GM19025 (cell line): ENCODE measurements around the gene NBAS.
"Not testable (repeated sequence)": the region's sequence is repeated elsewhere in the genome, so short reads cannot be mapped to it uniquely, and the experiment has no call there.

ENCODE experiments used
- ATAC-seq: cut with Tn5 transposase; IDR thresholded peaks from one replicate; pipeline ENCODE4 v1.9.1; 2021; ENCODE audit warnings: mild to moderate bottlenecking, low read depth, moderate library complexity; ENCODE audit not compliant: unreplicated experiment

Gene NBAS

DNA sequence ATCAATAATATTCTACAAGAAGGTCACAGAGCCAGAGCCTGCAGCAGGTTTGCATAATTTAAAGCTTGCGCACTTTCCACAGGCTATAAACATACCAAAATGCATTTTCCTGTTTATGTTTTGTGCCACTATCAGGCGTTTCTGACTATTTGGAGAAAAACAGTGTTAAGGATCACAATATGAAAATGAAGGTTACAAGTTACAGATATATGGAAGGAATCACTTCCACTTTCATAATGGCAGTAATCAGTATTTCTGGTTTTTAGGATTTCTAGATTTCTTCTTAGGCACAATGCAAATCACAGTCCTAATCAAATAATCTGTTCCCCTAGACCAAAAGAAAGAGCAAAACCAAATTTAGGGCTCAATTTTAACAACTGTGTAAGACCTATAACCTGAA lies 279.5 kb downstream of the NBAS start:
- no peak for ATAC-seq

DNA sequence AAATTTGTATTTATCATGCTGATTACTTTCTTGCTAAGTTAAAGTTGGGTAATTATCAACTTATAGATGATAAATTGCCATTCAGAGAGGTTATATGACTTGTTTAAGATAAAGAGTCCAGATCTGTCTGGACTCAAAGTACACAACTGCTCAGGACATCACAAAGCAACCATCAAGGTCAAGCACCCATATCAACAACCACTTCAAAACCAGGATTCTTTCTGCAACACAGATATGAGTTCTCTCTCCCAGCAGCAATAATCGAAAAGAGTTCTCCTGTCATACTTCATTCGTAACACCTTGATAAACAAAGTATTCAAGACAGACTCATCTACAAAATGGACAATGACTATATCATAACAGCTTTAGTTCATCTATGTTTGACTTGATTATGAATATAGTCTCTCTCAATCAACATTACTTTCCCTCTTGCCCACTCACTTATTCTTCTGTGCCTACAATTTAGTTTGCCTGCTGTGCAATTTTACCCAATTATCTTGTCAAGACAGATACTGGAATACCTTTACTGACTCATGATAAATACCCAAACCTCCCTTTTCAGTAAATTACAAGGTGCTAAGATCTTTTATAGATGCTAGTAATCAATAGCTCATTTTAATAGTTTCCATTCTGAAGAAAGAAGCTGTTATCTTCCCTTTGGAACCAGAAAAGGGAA lies 281.8 kb downstream of the NBAS start:
- ATAC-seq: no peak

- no peak for ATAC-seq
These were observed 282.8 kb downstream of the NBAS start for GRCh38 chr2:15278296-15278695.

GRCh38 chr2:15275346-15275745 lies 285.8 kb downstream of the NBAS start:
- no peak for ATAC-seq

- ATAC-seq: no peak
These were observed 287.7 kb downstream of the NBAS start for GRCh38 chr2:15273452-15273851.

DNA sequence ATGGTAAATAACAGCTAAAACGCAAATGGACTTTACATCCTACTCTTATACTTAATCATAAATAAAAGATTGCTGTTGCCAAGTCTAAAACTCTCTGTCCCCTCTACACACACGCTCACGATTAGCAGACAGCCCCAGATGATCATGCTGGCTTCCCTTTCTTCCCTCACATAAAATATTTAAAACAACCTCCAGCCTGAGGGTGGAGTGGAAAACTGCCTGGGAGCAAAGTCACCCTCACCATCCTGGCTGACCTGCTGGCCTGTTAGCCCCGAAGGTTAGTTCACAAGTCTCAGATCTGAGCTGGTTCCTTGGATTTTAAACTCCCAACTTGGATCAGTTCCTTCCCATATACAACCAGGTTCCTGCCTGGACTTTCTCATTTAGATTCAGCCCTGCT lies 288.2 kb downstream of the NBAS start:
- no peak for ATAC-seq

- ATAC-seq: no peak
These were observed 289.1 kb downstream of the NBAS start for GRCh38 chr2:15271941-15272542.

GRCh38 chr2:15271276-15271675 lies 289.9 kb downstream of the NBAS start:
- ATAC-seq: no peak

DNA sequence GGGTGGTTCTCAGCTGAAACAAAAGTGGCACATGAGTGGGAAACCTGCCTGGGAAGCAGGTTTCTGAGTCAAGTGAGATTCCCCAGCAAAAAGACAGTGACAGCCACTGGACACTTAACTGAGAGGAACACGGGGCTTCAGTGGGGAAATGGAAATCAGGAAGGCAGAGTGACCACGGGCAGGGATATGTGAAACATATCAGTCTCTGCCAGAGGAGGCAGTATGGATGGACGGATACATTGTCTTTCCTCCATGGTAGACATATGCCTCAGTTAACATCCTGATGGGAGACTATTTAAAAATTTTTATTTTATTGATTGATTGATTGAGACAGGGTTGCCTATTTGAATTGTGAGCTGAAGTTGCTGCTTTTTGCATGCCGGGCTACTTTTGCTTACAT lies 292.1 kb downstream of the NBAS start:
- ATAC-seq: no peak

GRCh38 chr2:15265889-15266288 lies 295.2 kb downstream of the NBAS start:
- ATAC-seq: no peak

GRCh38 chr2:15263976-15264685 lies 297.0 kb downstream of the NBAS start:
- ATAC-seq: no peak

DNA sequence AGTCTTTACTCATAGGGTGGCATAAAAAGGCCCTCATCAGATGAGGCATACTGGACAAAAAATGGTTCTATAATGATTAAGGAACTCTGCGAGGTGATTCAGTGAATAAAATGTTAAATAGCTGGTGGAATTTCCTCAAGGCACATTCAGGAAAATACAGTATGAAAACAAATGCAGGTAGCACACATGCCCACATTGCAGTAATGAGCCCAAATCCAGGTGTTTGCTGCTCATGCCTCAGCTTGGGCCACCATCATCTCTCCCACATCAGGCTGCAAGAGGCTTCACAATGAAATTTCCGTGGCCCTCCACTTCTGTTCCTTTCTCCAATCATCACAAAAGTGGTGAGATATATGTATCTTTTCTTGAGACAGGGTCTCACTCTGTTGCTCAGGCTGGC lies 298.3 kb downstream of the NBAS start:
- no peak for ATAC-seq

DNA sequence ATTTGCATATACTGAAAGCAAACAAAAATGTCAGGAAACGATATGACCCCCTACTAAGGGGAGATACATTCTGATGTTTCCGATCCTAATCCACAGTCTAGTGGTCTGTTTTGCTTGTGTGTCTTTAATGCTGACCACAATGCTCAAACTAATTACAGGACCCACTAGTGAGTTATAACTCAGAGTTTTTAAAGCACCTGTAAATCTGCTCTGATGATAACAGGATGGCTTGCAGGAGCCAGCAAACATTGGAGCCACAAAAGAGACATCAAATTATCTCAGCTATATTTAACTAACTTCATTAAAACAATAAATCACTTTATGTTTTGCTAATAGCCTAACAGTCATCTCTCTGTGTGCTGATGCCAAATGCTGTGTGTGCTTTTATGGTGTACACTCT lies 300.3 kb downstream of the NBAS start:
- no peak for ATAC-seq

DNA sequence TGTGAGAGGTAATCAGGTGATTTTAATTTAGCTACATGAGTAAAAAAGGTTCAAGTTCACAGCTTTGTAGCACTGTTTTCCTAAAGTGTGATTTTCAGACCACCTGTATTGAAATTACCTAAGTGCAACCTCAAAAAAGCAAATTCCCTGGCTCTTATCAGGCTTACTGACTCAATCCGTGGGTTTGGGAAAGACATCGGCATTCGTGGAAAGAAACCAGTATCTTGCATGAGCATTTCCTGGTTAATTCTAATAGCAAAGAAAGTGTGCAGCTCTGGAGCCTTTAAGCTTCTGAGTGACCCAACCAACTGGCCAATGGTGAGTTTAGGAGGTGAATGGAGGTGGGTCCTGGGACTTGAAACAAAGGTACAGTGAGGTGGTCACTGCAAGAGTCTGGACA lies 300.9 kb downstream of the NBAS start:
- no peak for ATAC-seq

GRCh38 chr2:15259356-15259756 lies 301.8 kb downstream of the NBAS start:
- ATAC-seq: no peak

- not testable (repeated sequence) for ATAC-seq
These were observed 302.7 kb downstream of the NBAS start for GRCh38 chr2:15258385-15258784.

DNA sequence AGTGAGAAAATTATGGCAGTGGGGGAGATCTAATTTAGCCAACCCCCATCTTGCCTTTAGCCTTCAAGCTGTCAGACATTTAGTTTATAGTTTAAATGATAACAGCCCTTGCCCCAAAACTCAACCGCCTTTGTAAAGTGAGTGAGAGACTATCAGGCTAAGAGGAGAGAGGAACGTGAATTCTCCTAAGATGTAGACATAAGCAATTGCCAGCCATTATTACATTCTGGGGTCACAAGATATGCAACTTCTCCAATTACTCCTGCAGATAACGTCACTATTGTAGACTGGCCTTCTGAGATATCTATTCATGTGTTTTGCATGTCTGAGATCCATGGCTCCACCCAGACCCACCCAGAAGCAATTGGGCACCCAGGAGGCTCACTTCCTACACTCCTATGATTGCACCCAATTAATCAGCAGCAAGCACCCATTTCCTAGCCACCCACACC lies 307.3 kb downstream of the NBAS start:
- ATAC-seq: no peak

- no peak for ATAC-seq
These were observed 307.9 kb downstream of the NBAS start for GRCh38 chr2:15253247-15253646.

- ATAC-seq: no peak
These were observed 309.4 kb downstream of the NBAS start for GRCh38 chr2:15251753-15252152.

DNA sequence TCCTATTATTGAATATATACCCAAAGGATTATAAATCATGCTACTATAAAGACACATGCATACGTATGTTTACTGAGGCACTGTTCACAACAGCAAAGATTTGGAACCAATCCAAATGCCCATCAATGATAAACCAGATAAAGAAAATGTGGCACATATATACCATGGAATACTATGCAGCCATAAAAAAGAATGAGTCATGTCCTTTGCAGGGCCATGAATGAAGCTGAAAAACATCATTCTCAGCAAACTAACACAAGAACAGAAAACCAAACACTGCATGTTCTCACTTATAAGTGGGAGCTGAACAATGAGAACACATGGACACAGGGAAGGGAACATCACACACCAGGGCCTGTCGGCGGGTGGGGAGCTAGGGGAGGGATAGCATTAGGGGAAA lies 310.2 kb downstream of the NBAS start:
- ATAC-seq: not testable (repeated sequence)

- ATAC-seq: no peak
These were observed 314.3 kb downstream of the NBAS start for GRCh38 chr2:15246870-15247269.

DNA sequence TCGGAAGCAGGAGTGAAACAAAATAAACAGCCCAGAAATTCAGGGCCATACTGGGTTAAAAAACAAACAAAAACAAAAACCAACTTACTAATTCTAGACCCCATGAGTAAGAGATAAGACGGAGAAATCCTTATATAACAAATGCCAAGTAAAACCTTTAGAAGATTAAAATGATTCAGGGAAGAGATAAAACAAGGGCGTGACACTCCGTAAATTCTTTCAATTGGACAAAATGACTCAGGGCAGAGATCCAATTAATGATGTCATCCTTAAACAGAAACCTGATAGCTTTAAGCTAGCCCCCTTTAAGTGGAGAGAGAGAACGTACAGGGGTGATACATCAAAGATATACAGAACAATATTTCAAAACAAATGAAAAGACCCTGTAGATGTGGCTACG lies 317.4 kb downstream of the NBAS start:
- no peak for ATAC-seq
